MM.1S (cell line): ENCODE data around the gene XXYLT1.
"Not testable (repeated sequence)": the region's sequence is repeated elsewhere in the genome, so short reads cannot be mapped to it uniquely, and the experiment has no call there.

Experiments used
- DNase-seq: peaks from one replicate; pipeline ENCODE4 v3.0.0-alpha.2; 2015
- H2AFZ ChIP-seq: fragments of 300-600 bp; sonication (generic); 2 replicates; pipeline ENCODE4 v1.6.0; 2016; ENCODE audit warnings: antibody characterized with exemption, low read length
- H3F3A ChIP-seq: fragments of 300-600 bp; sonication (generic); 2 replicates; pipeline ENCODE4 v1.6.1; 2016; ENCODE audit warnings: mild to moderate bottlenecking, antibody characterized with exemption, low read length, moderate library complexity, mixed read lengths; ENCODE audit not compliant: insufficient read depth
- H3K27ac ChIP-seq: fragments of 300-600 bp; sonication (generic); 2 replicates; pipeline ENCODE4 v1.5.1; 2016; ENCODE audit warnings: mild to moderate bottlenecking, low read length
- H3K27me3 ChIP-seq: fragments of 300-600 bp; sonication (generic); replicated peaks from 2 replicates; pipeline ENCODE4 v1.6.0; 2016; ENCODE audit warnings: low read length; ENCODE audit not compliant: insufficient read depth
- H3K36me3 ChIP-seq: fragments of 300-600 bp; sonication (generic); replicated peaks from 2 replicates; pipeline ENCODE4 v1.6.1; 2016; ENCODE audit warnings: mild to moderate bottlenecking, low read length, mixed read lengths; ENCODE audit not compliant: insufficient read depth
- H3K4me1 ChIP-seq: fragments of 300-600 bp; sonication (generic); 2 replicates; pipeline ENCODE4 v1.6.1; 2016; ENCODE audit warnings: low read length, mixed read lengths
- H3K4me2 ChIP-seq: fragments of 300-600 bp; sonication (generic); 2 replicates; pipeline ENCODE4 v1.6.0; 2016; ENCODE audit warnings: low read depth, low read length
- H3K4me3 ChIP-seq: fragments of 300-600 bp; sonication (generic); 2 replicates; pipeline ENCODE4 v1.5.1; 2016; ENCODE audit warnings: low read length, mixed read lengths
- H3K79me2 ChIP-seq: fragments of 300-600 bp; sonication (generic); 2 replicates; pipeline ENCODE4 v1.6.1; 2016; ENCODE audit warnings: mixed run types, low read length, mixed read lengths
- H3K9ac ChIP-seq: fragments of 300-600 bp; sonication (generic); 2 replicates; pipeline ENCODE4 v1.6.1; 2016; ENCODE audit warnings: low read length, mixed read lengths
- H3K9me2 ChIP-seq: fragments of 300-600 bp; sonication (generic); replicated peaks from 2 replicates; pipeline ENCODE4 v1.6.1; 2016; ENCODE audit warnings: mild to moderate bottlenecking, low read length, mixed read lengths; ENCODE audit not compliant: insufficient read depth
- H3K9me3 ChIP-seq: fragments of 300-600 bp; sonication (generic); replicated peaks from 2 replicates; pipeline ENCODE4 v1.6.1; 2016; ENCODE audit warnings: mild to moderate bottlenecking, low read length, mixed read lengths; ENCODE audit not compliant: insufficient read depth
- H4K20me1 ChIP-seq: fragments of 300-600 bp; sonication (generic); 2 replicates; pipeline ENCODE4 v1.6.1; 2016; ENCODE audit warnings: mild to moderate bottlenecking, low read length, moderate library complexity, mixed read lengths; ENCODE audit not compliant: insufficient read depth
- CTCF ChIP-seq: fragments of 300-600 bp; sonication (generic); IDR thresholded peaks from 2 replicates; pipeline ENCODE4 v1.5.1; 2016; ENCODE audit warnings: antibody characterized with exemption, low read length, mixed read lengths
- EZH2 ChIP-seq: fragments of 300-600 bp; sonication (generic); optimal IDR thresholded peaks from 2 replicates; pipeline ENCODE3; 2017; ENCODE audit warnings: low read depth, mild to moderate bottlenecking, antibody characterized with exemption, low read length, mixed read lengths
- EZH2phosphoT487 ChIP-seq: fragments of 300-600 bp; sonication (generic); IDR thresholded peaks from 2 replicates; pipeline ENCODE4 v1.6.1; 2018; ENCODE audit warnings: antibody characterized with exemption, low read length

XXYLT1 gene

GRCh38 chr3:195093731-195094130 is 177.2 kb downstream of the XXYLT1 start:
- Histone ChIP-seq H3K36me3 (no peaks in the 10 kb centered on the region), H3F3A (no peaks in the 10 kb centered on the region), H3K79me2 (no peaks in the 10 kb centered on the region), H3K27ac (no peak overlapping the region), H4K20me1 (no peaks in the 10 kb centered on the region), H3K9me3 (no peaks in the 10 kb centered on the region), H3K4me3 (no peak overlapping the region), H3K9ac (no peak overlapping the region), H3K4me1 (no peaks in the 10 kb centered on the region), H3K9me2 (no peaks in the 10 kb centered on the region), H3K27me3 (no peaks in the 10 kb centered on the region), H2AFZ (no peak overlapping the region), H3K4me2 (no peak overlapping the region)
- TF ChIP-seq EZH2phosphoT487 (no peak), EZH2 (no peak), CTCF (no peak)
- DNase-seq: no peak

GRCh38 chr3:195087840-195088601 is 182.9 kb downstream of the XXYLT1 start:
- not testable (repeated sequence) for H3K9me2 ChIP-seq, H3F3A ChIP-seq, H3K4me1 ChIP-seq, H3K27me3 ChIP-seq, H3K9ac ChIP-seq, H3K9me3 ChIP-seq, H2AFZ ChIP-seq, H3K4me3 ChIP-seq, H3K36me3 ChIP-seq, DNase-seq, H3K79me2 ChIP-seq, H3K27ac ChIP-seq, H4K20me1 ChIP-seq, H3K4me2 ChIP-seq

GRCh38 chr3:195087328-195087727 is 183.6 kb downstream of the XXYLT1 start:
- Histone ChIP-seq H3K9ac (no peak overlapping the region), H3K9me3 (no peaks in the 10 kb centered on the region), H3F3A (no peaks in the 10 kb centered on the region), H3K9me2 (no peaks in the 10 kb centered on the region), H2AFZ (no peak overlapping the region), H3K27ac (no peak overlapping the region), H3K4me3 (no peak overlapping the region), H4K20me1 (no peaks in the 10 kb centered on the region), H3K4me1 (no peaks in the 10 kb centered on the region), H3K36me3 (no peaks in the 10 kb centered on the region), H3K79me2 (no peaks in the 10 kb centered on the region), H3K4me2 (no peak overlapping the region), H3K27me3 (no peaks in the 10 kb centered on the region)
- TF ChIP-seq EZH2phosphoT487 (no peak), EZH2 (no peak), CTCF (no peak)
- DNase-seq: no peak

GRCh38 chr3:195086885-195087284 is 184.1 kb downstream of the XXYLT1 start:
- Histone ChIP-seq H4K20me1 (no peaks in the 10 kb centered on the region), H2AFZ (no peak overlapping the region), H3K27me3 (no peaks in the 10 kb centered on the region), H3K27ac (no peak overlapping the region), H3K4me2 (no peak overlapping the region), H3K9ac (no peak overlapping the region), H3K9me2 (no peaks in the 10 kb centered on the region), H3K4me1 (no peaks in the 10 kb centered on the region), H3K4me3 (no peak overlapping the region), H3K36me3 (no peaks in the 10 kb centered on the region), H3K79me2 (no peaks in the 10 kb centered on the region), H3K9me3 (no peaks in the 10 kb centered on the region), H3F3A (no peaks in the 10 kb centered on the region)
- no peak for DNase-seq
- no peak for TF ChIP-seq CTCF
- TF ChIP-seq EZH2phosphoT487: no peak
- TF ChIP-seq EZH2: no peak
